ENCODE results near the gene CCDC141. TPM values are rescaled to one million over a fixed set of nuclear protein-coding genes. Genes with fewer than 3 reads are reported as not detected.

CCDC141 gene
- total RNA-seq, 2 experiments from 2014 or later = 30.6 to 31.5 TPM

GRCh38 chr2:178980815-178981214 is 69.1 kb downstream of the CCDC141 start:
- CTCF ChIA-PET = no interaction called here

GRCh38 chr2:178978667-178979066 is 71.3 kb downstream of the CCDC141 start:
- peaks cover 2% of the 10 kb centered on the region for H3K9me3 Mint-ChIP-seq
- peaks cover 28% of the 10 kb centered on the region for H3K36me3 Mint-ChIP-seq (ENCODE audit: low read depth)
- Histone ChIP-seq H3K9me3 (ENCODE audit: control insufficient read depth in 1 of 2, insufficient read depth in 1 of 2, low read length in 2 of 2) (no peaks in the 10 kb centered on the region), H3K4me1 (ENCODE audit: insufficient read depth, low read length) (no peaks in the 10 kb centered on the region), H3K27me3 (ENCODE audit: control insufficient read depth in 1 of 2, insufficient read depth in 2 of 2, low read length in 2 of 2) (no peaks in the 10 kb centered on the region), H3K36me3 (ENCODE audit: insufficient read depth, low read length) (no peaks in the 10 kb centered on the region), H3K4me3 (ENCODE audit: low read length) (no peak overlapping the region), H3K27ac (ENCODE audit: low read depth in 1 of 2, low read length in 2 of 2) (no peak overlapping the region)
- no peaks in the 10 kb centered on the region for H3K27me3 Mint-ChIP-seq
- DNase-seq = no peak
- H3K27ac Mint-ChIP-seq = no peak overlapping the region
- ATAC-seq (ENCODE audit: poor library complexity) = no peak
- TF ChIP-seq CTCF (IDR thresholded peaks at IDR 0.05) = no peak
- no peak overlapping the region for H3K4me3 Mint-ChIP-seq
- POLR2A ChIA-PET = no interaction called here
- H3K4me1 Mint-ChIP-seq (ENCODE audit: low read depth) = no peaks in the 10 kb centered on the region
- intact Hi-C loops (cut with DNase I, micrococcal nuclease) = no loop called here
- CTCF ChIA-PET = no interaction called here

More at GRCh38 chr2:178980815-178981214, 69.1 kb downstream of the CCDC141 start:
- Mint-ChIP-seq H3K9me3 (peaks cover 2% of the 10 kb centered on the region), H3K4me3 (no peak overlapping the region), H3K27ac (no peak overlapping the region), H3K4me1 (ENCODE audit: low read depth) (no peaks in the 10 kb centered on the region), H3K27me3 (no peaks in the 10 kb centered on the region), H3K36me3 (ENCODE audit: low read depth) (peaks cover 22% of the 10 kb centered on the region)
- no peaks in the 10 kb centered on the region for H3K27me3 ChIP-seq (ENCODE audit: control insufficient read depth in 1 of 2, insufficient read depth in 2 of 2, low read length in 2 of 2)
- no peak for TF ChIP-seq CTCF (IDR thresholded peaks at IDR 0.05)
- H3K36me3 ChIP-seq (ENCODE audit: insufficient read depth, low read length) = no peaks in the 10 kb centered on the region
- no peak overlapping the region for H3K27ac ChIP-seq (ENCODE audit: low read depth in 1 of 2, low read length in 2 of 2)
- DNase-seq (no peak), ATAC-seq (ENCODE audit: poor library complexity) (no peak)
- H3K9me3 ChIP-seq (ENCODE audit: control insufficient read depth in 1 of 2, insufficient read depth in 1 of 2, low read length in 2 of 2) = no peaks in the 10 kb centered on the region
- H3K4me3 ChIP-seq (ENCODE audit: low read length) = no peak overlapping the region
- H3K4me1 ChIP-seq (ENCODE audit: insufficient read depth, low read length) = no peaks in the 10 kb centered on the region
- intact Hi-C loops (cut with DNase I, micrococcal nuclease) = no loop called here
- POLR2A ChIA-PET = no interaction called here

GRCh38 chr2:178976351-178976750 is 73.6 kb downstream of the CCDC141 start:
- DNase-seq = no peak
- no peak overlapping the region for H3K4me3 Mint-ChIP-seq
- H3K36me3 Mint-ChIP-seq (ENCODE audit: low read depth) = peaks cover 37% of the 10 kb centered on the region
- Histone ChIP-seq H3K4me1 (ENCODE audit: insufficient read depth, low read length) (no peaks in the 10 kb centered on the region), H3K4me3 (ENCODE audit: low read length) (no peak overlapping the region), H3K27ac (ENCODE audit: low read depth in 1 of 2, low read length in 2 of 2) (no peak overlapping the region), H3K9me3 (ENCODE audit: control insufficient read depth in 1 of 2, insufficient read depth in 1 of 2, low read length in 2 of 2) (no peaks in the 10 kb centered on the region), H3K27me3 (ENCODE audit: control insufficient read depth in 1 of 2, insufficient read depth in 2 of 2, low read length in 2 of 2) (no peaks in the 10 kb centered on the region), H3K36me3 (ENCODE audit: insufficient read depth, low read length) (no peaks in the 10 kb centered on the region)
- TF ChIP-seq CTCF (IDR thresholded peaks at IDR 0.05) = no peak
- POLR2A ChIA-PET = no interaction called here
- H3K27ac Mint-ChIP-seq = no peak overlapping the region
- no peaks in the 10 kb centered on the region for H3K27me3 Mint-ChIP-seq
- no peaks in the 10 kb centered on the region for H3K4me1 Mint-ChIP-seq (ENCODE audit: low read depth)
- ATAC-seq (ENCODE audit: poor library complexity) = no peak
- intact Hi-C loops (cut with DNase I, micrococcal nuclease) = no loop called here
- H3K9me3 Mint-ChIP-seq = no peaks in the 10 kb centered on the region
- CTCF ChIA-PET = no interaction called here
